ENCODE data around the gene ELK4. TPM values are rescaled to one million over a fixed set of nuclear protein-coding genes. Genes with fewer than 3 reads are reported as not detected.
"Not testable (repeated sequence)": the region's sequence is repeated elsewhere in the genome, so short reads cannot be mapped to it uniquely, and the experiment has no call there.

Gene ELK4
- total RNA-seq, 1 donor from 2014 or later, result 37.2 TPM

GRCh38 chr1:205642679-205643307 lies 11.0 kb upstream of the ELK4 start:
- DNase-seq (ENCODE audit: low spot score), result no peak
- H3K4me1 Mint-ChIP-seq (ENCODE audit: low read depth), result peaks cover 4% of the 10 kb centered on the region
- H3K4me3 Mint-ChIP-seq (ENCODE audit: unreplicated experiment), result no peak overlapping the region
- no peak for TF ChIP-seq CTCF (IDR thresholded peaks at IDR 0.05)
- no peaks in the 10 kb centered on the region for H3K9me3 Mint-ChIP-seq (ENCODE audit: low read depth)
- H3K27me3 Mint-ChIP-seq (ENCODE audit: low read depth), result no peaks in the 10 kb centered on the region
- H3K27ac Mint-ChIP-seq (ENCODE audit: unreplicated experiment), result no peak overlapping the region
- H3K36me3 Mint-ChIP-seq (ENCODE audit: low read depth), result peaks cover 4% of the 10 kb centered on the region

- H3K4me3 Mint-ChIP-seq (ENCODE audit: unreplicated experiment), result no peak overlapping the region
- TF ChIP-seq CTCF (IDR thresholded peaks at IDR 0.05), result no peak
- H3K9me3 Mint-ChIP-seq (ENCODE audit: low read depth), result no peaks in the 10 kb centered on the region
- peaks cover 4% of the 10 kb centered on the region for H3K36me3 Mint-ChIP-seq (ENCODE audit: low read depth)
- peaks cover 16% of the 10 kb centered on the region for H3K4me1 Mint-ChIP-seq (ENCODE audit: low read depth)
- H3K27ac Mint-ChIP-seq (ENCODE audit: unreplicated experiment), result no peak overlapping the region
- no peak for DNase-seq (ENCODE audit: low spot score)
- H3K27me3 Mint-ChIP-seq (ENCODE audit: low read depth), result no peaks in the 10 kb centered on the region
These were observed 7.8 kb upstream of the ELK4 start for GRCh38 chr1:205639567-205639966.

- Mint-ChIP-seq H3K9me3 (ENCODE audit: low read depth) (no peaks in the 10 kb centered on the region), H3K36me3 (ENCODE audit: low read depth) (peaks cover 4% of the 10 kb centered on the region), H3K4me3 (ENCODE audit: unreplicated experiment) (no peak overlapping the region), H3K27ac (ENCODE audit: unreplicated experiment) (no peak overlapping the region), H3K4me1 (ENCODE audit: low read depth) (peaks cover 19% of the 10 kb centered on the region), H3K27me3 (ENCODE audit: low read depth) (no peaks in the 10 kb centered on the region)
- TF ChIP-seq CTCF (IDR thresholded peaks at IDR 0.05), result no peak
- DNase-seq (ENCODE audit: low spot score), result no peak
These were observed 6.2 kb upstream of the ELK4 start for GRCh38 chr1:205637854-205638468.

GRCh38 chr1:205636732-205637131 lies 4.9 kb upstream of the ELK4 start:
- TF ChIP-seq CTCF (IDR thresholded peaks at IDR 0.05), result no peak
- H3K27me3 Mint-ChIP-seq (ENCODE audit: low read depth), result no peaks in the 10 kb centered on the region
- DNase-seq (ENCODE audit: low spot score), result no peak
- peak overlapping the region; percentile 87 for H3K27ac Mint-ChIP-seq (ENCODE audit: unreplicated experiment)
- H3K36me3 Mint-ChIP-seq (ENCODE audit: low read depth), result peaks cover 4% of the 10 kb centered on the region
- peak overlapping the region; percentile 68 for H3K4me3 Mint-ChIP-seq (ENCODE audit: unreplicated experiment)
- peaks cover 26% of the 10 kb centered on the region for H3K4me1 Mint-ChIP-seq (ENCODE audit: low read depth)
- no peaks in the 10 kb centered on the region for H3K9me3 Mint-ChIP-seq (ENCODE audit: low read depth)

GRCh38 chr1:205636138-205636530 lies 4.3 kb upstream of the ELK4 start:
- not testable (repeated sequence) for H3K36me3 Mint-ChIP-seq (ENCODE audit: low read depth); H3K9me3 Mint-ChIP-seq (ENCODE audit: low read depth); H3K27ac Mint-ChIP-seq (ENCODE audit: unreplicated experiment); H3K27me3 Mint-ChIP-seq (ENCODE audit: low read depth); H3K4me3 Mint-ChIP-seq (ENCODE audit: unreplicated experiment); DNase-seq (ENCODE audit: low spot score)
- peaks cover 26% of the 10 kb centered on the region for H3K4me1 Mint-ChIP-seq (ENCODE audit: low read depth)
